Endothelial cell (in vitro differentiated cells): ENCODE data around the gene ALDH18A1. TPM values are rescaled to one million over a fixed set of nuclear protein-coding genes. Genes with fewer than 3 reads are reported as not detected.

ENCODE experiments used
- DNase-seq: peaks from one replicate; pipeline ENCODE4 v3.0.0; 2021; ENCODE audit warnings: low spot score
- H3K27ac Mint-ChIP-seq: one replicate; pipeline ENCODE4 v1.8.0; 2021; ENCODE audit warnings: mixed read lengths, inconsistent platforms; ENCODE audit not compliant: unreplicated experiment
- H3K27me3 Mint-ChIP-seq: one replicate; pipeline ENCODE4 v1.8.0; 2021; ENCODE audit warnings: mild to moderate bottlenecking, moderate library complexity, mixed read lengths, inconsistent platforms; ENCODE audit not compliant: unreplicated experiment
- H3K36me3 Mint-ChIP-seq: one replicate; pipeline ENCODE4 v1.8.0; 2021; ENCODE audit warnings: mild to moderate bottlenecking, low read depth, mixed read lengths, inconsistent platforms; ENCODE audit not compliant: unreplicated experiment
- H3K4me1 Mint-ChIP-seq: one replicate; pipeline ENCODE4 v1.8.0; 2021; ENCODE audit warnings: mild to moderate bottlenecking, mixed read lengths, inconsistent platforms; ENCODE audit not compliant: unreplicated experiment
- H3K4me3 Mint-ChIP-seq: one replicate; pipeline ENCODE4 v1.8.0; 2021; ENCODE audit warnings: mild to moderate bottlenecking, mixed read lengths, inconsistent platforms; ENCODE audit not compliant: unreplicated experiment
- H3K9me3 Mint-ChIP-seq: one replicate; pipeline ENCODE4 v1.8.0; 2021; ENCODE audit warnings: mixed read lengths, inconsistent platforms; ENCODE audit not compliant: unreplicated experiment
- CTCF ChIP-seq: fragments of 200-600 bp; sonication (generic); IDR thresholded peaks from one replicate; pipeline ENCODE4 v1.5.0; 2021; ENCODE audit warnings: antibody characterized with exemption; ENCODE audit not compliant: unreplicated experiment
- total RNA-seq: library from RNA; stranded (reverse); fragmentation: NEBNext Ultra II Directional; extraction: Animal tissue kit (Norgen Biotek cat#: 25700); gene quantifications from one replicate; pipeline ENCODE4 v1.2.1, GENCODE V29; 2021; ENCODE audit not compliant: unreplicated experiment

The ALDH18A1 gene
- total RNA-seq, 1 donor from 2014 or later: 52.0 TPM

- DNase-seq: peak; percentile 98
- peaks cover 25% of the 10 kb centered on the region for H3K36me3 Mint-ChIP-seq
- peak; percentile 100 for TF ChIP-seq CTCF
- peak within 1 kb of the TSS; percentile 88 for H3K27ac Mint-ChIP-seq
- H3K27me3 Mint-ChIP-seq: peaks cover 8% of the 10 kb centered on the region
- H3K4me1 Mint-ChIP-seq: peaks cover 30% of the 10 kb centered on the region
- H3K9me3 Mint-ChIP-seq: peaks cover 7% of the 10 kb centered on the region
- H3K4me3 Mint-ChIP-seq: peak within 1 kb of the TSS; percentile 93
Observed at GRCh38 chr10:95693668-95694534, 37.4 kb upstream of the ALDH18A1 start, which contains the start of gene TCTN3. Gene TCTN3 (minus strand): TSS chr10:95693927. CDS start chr10:95693899, 28 bp downstream.

- Mint-ChIP-seq H3K27me3 (peaks cover 8% of the 10 kb centered on the region), H3K27ac (peak overlapping the region; percentile 88), H3K4me3 (peak overlapping the region; percentile 93), H3K4me1 (peaks cover 30% of the 10 kb centered on the region), H3K36me3 (peaks cover 21% of the 10 kb centered on the region), H3K9me3 (peaks cover 7% of the 10 kb centered on the region)
- no peak for TF ChIP-seq CTCF
- DNase-seq: no peak
Observed at GRCh38 chr10:95693071-95693667, 36.7 kb upstream of the ALDH18A1 start.

- H3K27me3 Mint-ChIP-seq: peaks cover 4% of the 10 kb centered on the region
- DNase-seq: no peak
- H3K9me3 Mint-ChIP-seq: no peaks in the 10 kb centered on the region
- H3K4me3 Mint-ChIP-seq: no peak overlapping the region
- no peak for TF ChIP-seq CTCF
- H3K4me1 Mint-ChIP-seq: peaks cover 30% of the 10 kb centered on the region
- H3K36me3 Mint-ChIP-seq: peaks cover 19% of the 10 kb centered on the region
- no peak overlapping the region for H3K27ac Mint-ChIP-seq
Observed at GRCh38 chr10:95691281-95691680, 34.8 kb upstream of the ALDH18A1 start.

GRCh38 chr10:95688648-95689047, 32.1 kb upstream of the ALDH18A1 start:
- H3K27me3 Mint-ChIP-seq: peaks cover 4% of the 10 kb centered on the region
- H3K4me1 Mint-ChIP-seq: peaks cover 25% of the 10 kb centered on the region
- peaks cover 33% of the 10 kb centered on the region for H3K36me3 Mint-ChIP-seq
- H3K9me3 Mint-ChIP-seq: no peaks in the 10 kb centered on the region
- no peak for TF ChIP-seq CTCF
- DNase-seq: no peak
- no peak overlapping the region for H3K27ac Mint-ChIP-seq
- no peak overlapping the region for H3K4me3 Mint-ChIP-seq

GRCh38 chr10:95683966-95684365, 27.5 kb upstream of the ALDH18A1 start:
- TF ChIP-seq CTCF: no peak
- H3K4me3 Mint-ChIP-seq: no peak overlapping the region
- H3K4me1 Mint-ChIP-seq: no peaks in the 10 kb centered on the region
- peaks cover 2% of the 10 kb centered on the region for H3K27me3 Mint-ChIP-seq
- DNase-seq: no peak
- H3K36me3 Mint-ChIP-seq: peaks cover 34% of the 10 kb centered on the region
- H3K9me3 Mint-ChIP-seq: no peaks in the 10 kb centered on the region
- no peak overlapping the region for H3K27ac Mint-ChIP-seq
